ENCODE data around the gene MYO16. TPM values are rescaled to one million over a fixed set of nuclear protein-coding genes. Genes with fewer than 3 reads are reported as not detected.
A peak's percentile ranks its signal among the peaks of the same experiment; 100 is the strongest.

The MYO16 gene
- total RNA-seq, 1 experiment from 2014 or later, result not detected

DNA sequence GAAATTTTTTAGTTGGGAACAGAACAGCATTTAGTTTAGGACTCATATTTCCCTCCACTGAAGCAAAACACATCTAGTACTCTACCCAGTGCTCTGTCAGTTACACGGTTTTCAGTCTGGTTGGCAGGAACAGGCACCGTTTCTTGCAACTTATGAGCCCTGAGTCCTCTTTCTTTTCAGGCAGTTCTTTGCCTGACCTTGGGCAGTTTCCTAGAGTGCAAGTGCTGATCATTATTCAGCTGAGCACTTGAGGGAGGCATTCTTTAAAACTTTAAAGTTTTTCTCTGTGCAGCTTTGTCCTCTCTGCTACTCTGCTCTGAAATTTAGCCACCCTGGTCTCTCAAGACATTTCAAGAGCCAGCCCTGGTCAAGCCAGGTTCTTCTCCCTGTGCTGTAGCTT, 96.1 kb downstream of the MYO16 start:
- peak; percentile 10 for DNase-seq (ENCODE audit: low spot score)
- in situ Hi-C loops (cut with HindIII; ENCODE audit: low sequenced_read_pairs), result no loop called here

DNA sequence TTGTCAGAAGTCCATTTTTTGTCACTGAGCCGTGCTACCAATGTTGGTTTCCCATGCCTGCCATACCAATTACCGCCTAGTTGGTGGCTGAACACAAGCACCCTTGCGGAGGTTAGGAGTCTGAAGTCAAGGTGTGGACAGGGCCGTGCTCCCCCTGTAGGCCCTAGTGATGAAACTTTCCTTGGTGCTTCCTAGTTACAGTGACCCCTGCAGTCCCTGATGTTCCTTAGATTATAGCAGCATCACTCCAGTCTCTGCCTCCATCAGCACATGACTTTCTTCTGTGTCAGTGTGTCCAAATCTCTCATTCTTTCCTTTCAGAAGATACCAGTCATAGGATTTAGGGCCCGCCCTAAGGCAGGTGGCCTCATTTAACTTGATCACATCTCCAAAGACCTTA, 99.0 kb downstream of the MYO16 start:
- in situ Hi-C loops (cut with HindIII; ENCODE audit: low sequenced_read_pairs), result no loop called here
- no peak for DNase-seq (ENCODE audit: low spot score)

DNA sequence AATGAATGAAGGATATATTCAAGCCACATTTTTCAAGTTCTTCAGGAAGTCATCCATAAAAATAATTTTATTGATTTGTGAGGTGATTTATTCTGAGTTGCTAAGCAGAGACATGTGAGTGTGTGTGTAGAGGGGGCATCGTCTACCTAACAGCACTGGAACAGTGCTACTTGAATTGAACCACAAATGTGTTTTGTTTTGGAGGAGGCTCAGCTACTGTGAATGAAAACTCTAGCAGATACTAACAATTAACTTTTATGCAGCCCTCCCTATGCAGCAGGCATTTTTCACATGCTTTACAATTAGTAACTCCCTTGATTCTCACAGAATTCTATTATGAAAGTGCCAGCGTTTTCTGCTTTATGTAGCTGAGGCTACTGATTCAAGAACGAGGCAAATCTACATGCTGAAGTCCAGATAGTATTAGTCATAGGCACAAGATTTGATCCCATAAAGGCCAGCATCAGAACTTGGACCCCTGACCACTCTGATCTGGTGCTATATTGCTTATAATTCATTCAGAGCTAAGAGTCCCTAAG, 103.7 kb downstream of the MYO16 start:
- in situ Hi-C loops (cut with HindIII; ENCODE audit: low sequenced_read_pairs), result no loop called here

DNA sequence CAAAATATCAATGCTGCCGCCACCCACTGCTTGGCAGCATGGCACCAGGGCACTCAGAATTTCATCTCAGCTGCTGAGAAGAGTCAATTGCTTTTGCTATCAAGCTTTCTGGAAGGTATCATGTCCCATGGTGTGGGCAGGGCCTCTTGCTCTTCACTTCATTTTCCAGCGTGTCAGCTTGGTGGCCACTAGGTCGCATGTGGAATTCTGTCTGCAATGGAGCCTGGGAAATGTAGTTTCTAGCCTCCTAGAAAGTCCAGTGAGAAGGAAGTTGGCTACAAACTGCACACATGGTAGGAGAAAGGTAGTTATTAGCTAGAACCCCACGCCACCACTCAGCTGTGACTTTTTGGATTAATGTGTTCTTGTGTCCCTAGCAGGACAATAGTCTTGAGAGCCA, 105.3 kb downstream of the MYO16 start:
- in situ Hi-C loops (cut with HindIII; ENCODE audit: low sequenced_read_pairs), result no loop called here
- DNase-seq (ENCODE audit: low spot score), result no peak

More for the DNA sequence above, 103.7 kb downstream of the MYO16 start:
- DNase-seq (ENCODE audit: low spot score), result no peak

DNA sequence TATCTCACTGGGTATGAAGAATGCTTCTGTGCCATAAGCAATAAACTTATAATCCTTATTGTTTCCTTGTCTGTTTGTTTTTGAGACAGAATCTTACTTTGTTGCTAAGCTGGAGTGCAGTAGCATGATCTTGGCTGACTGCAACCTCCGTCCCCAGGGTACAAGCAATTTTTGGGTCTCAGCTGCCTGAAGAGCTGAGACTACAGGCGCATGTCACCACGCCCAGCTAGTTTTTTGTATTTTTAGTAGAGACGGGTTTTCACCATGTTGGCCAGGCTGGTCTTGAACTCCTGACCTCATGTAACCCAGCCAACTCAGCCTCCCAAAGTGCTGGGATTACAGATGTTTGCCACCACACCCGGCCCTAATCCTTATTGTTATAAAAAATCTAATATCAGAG, 112.5 kb downstream of the MYO16 start:
- in situ Hi-C loops (cut with HindIII; ENCODE audit: low sequenced_read_pairs), result no loop called here
- no peak for DNase-seq (ENCODE audit: low spot score)

DNA sequence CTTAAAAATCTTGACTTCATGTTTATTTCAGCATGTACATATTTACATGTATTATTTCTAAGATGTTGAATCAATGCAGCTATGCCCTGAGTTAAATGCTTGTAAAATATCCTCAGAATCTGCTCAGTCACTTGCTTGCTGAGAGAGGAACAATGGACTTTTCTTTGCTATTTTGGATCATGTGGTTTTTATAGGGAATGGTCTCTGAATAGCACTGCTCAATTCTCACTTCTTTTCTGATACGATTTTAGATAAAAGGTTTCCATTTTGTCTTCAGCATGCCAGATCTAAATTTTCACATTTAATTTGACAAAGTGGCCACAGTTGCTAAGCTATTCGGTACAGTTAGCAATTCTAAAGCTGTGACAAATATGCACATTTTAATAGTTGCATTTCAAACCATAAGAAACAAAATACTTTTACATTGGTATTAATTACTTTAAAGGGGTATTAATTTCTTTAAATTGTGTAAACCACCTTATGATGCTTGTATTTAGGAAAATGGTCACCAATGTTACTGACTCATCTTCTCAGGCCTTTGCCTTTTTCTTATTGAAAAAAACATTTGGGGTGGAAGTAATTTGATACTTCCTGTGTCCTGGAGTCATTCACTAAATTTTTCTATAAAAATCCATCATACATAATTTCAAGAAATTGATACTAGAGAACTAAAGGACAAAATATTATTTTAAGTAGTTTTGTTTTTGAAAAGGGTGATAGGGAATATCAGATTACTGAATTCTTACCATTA, 113.5 kb downstream of the MYO16 start:
- in situ Hi-C loops (cut with HindIII; ENCODE audit: low sequenced_read_pairs), result no loop called here
- DNase-seq (ENCODE audit: low spot score), result no peak

DNA sequence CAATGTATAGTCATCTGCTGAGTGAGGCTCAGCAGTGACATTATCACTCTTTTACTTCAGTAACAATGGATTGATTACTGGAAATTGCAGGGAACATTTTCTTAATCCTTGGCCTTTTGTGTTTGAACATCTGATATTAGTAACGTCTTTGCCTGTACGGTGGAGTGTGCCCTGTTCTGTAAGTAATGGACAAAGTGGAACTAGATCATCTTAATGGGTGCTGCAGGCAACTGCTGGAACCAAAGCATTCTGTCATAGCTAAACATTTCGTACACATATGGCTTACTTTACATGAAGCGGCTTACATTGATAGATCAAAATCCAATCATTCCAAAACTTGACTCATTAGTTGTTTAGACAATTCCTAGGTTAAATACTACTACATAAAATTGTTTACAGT, 114.1 kb downstream of the MYO16 start:
- in situ Hi-C loops (cut with HindIII; ENCODE audit: low sequenced_read_pairs), result no loop called here
- no peak for DNase-seq (ENCODE audit: low spot score)

DNA sequence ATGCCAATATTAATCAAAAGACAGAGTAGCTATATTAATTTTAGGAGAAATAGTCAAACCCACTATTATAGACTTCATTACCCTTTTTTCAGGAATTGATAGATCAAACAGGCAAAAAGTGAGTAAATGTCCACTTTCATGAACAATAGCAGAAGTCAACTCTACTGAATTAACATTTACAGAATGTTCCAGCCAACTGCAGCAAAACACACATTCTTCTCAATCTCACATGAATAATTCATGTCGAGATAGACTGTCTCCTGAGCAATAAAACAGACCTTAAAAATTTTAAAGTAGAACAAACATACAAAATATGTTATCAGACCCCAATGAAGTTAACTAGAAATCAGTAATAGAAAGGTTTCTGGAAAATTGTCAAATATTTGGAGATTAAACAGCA, 118.4 kb downstream of the MYO16 start:
- no peak for DNase-seq (ENCODE audit: low spot score)
- in situ Hi-C loops (cut with HindIII; ENCODE audit: low sequenced_read_pairs), result no loop called here

DNA sequence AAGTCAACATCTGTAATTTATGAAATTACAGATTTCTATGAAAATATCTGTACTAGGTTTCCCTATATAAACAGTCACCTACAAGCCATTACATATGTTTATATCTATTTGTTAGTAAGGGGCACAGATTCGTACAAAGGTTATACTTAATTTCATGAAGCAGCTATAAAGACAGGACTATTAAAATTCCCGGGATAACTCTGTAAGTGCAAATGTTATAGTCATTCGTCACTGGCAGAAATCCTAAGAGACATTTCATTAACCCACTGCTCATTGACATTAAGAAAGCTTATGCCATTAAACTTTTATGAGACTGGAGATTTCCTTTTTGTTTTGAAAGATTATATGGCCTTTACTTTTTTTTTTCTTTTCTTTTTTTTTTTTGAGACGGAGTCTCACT, 122.9 kb downstream of the MYO16 start:
- in situ Hi-C loops (cut with HindIII; ENCODE audit: low sequenced_read_pairs), result no loop called here
- DNase-seq (ENCODE audit: low spot score), result no peak

DNA sequence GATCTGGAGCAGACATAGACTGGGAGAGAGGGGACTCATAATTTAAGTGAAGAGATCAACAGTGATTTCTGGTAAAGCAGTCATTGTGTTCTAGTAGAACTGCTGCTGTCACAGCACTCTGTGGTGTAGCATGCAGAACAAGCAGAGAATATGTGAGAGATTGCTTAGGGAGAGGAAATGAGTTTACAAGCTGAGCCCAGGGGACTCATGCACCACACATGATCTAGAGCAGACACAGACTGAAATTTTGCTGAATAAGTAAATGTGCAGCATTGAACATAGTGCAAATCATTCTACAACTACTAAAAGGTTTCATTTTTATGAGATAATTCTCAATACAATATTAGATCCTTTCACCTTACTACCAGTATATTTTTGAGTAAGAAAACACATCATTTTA, 125.7 kb downstream of the MYO16 start:
- DNase-seq (ENCODE audit: low spot score), result no peak
- in situ Hi-C loops (cut with HindIII; ENCODE audit: low sequenced_read_pairs), result no loop called here

DNA sequence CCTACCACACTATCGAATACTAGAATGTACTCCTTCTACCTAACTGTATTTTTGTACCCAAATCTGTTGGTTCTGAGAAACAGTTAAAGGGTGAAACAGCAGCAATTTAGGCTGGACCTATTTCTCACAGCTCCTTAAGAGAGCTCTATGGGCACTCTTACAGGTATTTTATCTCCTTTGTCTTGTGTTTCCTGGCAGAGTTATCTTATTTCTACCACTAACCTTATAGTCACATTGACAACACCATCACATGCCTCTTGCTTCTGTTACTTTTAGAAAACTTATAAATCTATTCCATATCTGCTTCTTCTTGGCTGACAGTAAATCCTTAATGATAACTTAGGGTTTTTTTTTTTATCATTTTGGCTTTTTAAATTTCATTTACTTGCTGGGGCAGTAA, 130.7 kb downstream of the MYO16 start:
- no peak for DNase-seq (ENCODE audit: low spot score)
- in situ Hi-C loops (cut with HindIII; ENCODE audit: low sequenced_read_pairs), result no loop called here

DNA sequence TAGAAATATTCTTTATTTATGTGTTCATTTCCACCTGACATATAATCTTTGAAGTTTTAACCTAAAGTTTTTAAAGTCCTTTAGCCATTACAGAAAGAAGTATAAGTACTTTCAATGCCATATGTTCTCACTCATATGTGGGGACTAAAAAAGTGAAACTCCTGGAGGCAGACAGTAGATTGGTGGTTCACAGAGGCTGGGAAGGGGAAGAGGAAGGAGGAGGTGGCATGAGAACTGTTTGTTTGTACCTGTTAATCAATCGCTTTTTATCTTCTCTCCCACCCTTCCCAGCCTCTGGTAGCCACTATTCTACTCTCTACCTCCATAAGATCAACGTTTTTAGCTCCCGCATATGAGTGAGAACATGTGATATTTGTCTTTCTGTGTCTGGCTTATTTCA, 131.1 kb downstream of the MYO16 start:
- in situ Hi-C loops (cut with HindIII; ENCODE audit: low sequenced_read_pairs), result no loop called here
- DNase-seq (ENCODE audit: low spot score), result no peak

DNA sequence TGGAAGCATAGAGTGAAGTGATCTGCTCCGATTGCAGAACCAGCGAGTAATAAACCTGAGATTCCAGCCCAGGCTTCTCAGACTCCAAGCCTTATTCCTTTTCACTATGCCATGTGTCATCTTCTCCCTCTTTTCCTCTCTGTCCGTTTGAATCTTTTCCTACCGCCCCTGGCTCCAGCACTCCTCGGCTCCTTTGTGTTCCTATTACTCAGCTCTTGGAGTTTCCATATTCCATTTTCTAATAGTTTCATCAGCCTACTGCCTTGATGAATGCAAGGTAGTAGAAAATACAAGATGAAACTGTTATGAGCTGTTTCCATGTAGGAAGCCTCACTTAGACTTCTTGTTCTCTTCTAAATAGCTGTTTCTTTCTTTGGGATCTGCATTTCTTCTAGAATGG, 138.6 kb downstream of the MYO16 start:
- DNase-seq (ENCODE audit: low spot score), result no peak
- in situ Hi-C loops (cut with HindIII; ENCODE audit: low sequenced_read_pairs), result no loop called here

DNA sequence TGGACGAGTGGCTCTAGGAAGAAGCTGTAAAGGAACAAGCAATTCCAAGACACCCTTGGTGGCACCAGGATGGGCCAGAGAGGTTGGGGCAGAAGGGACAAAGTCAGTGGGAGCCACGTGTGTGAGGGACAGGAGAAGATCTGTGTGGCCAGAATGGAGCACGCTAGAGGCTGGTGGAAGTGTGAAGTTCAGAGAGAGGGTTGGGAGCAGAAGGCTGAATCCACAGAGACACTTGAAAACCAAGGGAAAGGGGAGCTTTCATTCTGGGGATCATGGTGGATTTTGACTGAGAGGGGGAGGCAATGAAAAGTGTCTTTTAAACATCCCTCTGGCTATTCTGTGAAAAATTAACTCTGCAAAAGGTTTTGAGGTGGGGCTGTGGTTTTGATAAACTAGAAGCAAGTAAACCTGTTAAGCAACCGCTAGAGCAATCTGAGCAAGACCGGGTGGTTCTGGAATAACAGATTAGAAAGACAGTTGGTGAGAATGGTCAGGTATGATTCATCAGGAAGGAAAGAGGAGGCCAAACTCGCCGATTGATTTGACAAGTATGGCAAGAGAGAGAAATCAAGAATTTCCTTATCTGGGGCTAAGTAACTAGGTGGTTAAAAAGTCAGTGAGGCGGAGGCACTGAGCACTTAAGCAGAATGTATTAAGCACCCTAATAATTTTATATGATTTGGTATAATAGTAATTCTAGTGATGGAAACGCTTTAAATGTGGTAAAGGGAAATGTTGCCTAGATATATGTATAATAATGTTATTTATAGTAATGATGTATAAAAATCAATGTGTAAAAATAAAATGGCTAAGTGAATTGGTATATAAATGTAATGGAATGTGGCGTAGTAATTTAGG, 140.0 kb downstream of the MYO16 start:
- in situ Hi-C loops (cut with HindIII; ENCODE audit: low sequenced_read_pairs), result no loop called here
- no peak for DNase-seq (ENCODE audit: low spot score)

DNA sequence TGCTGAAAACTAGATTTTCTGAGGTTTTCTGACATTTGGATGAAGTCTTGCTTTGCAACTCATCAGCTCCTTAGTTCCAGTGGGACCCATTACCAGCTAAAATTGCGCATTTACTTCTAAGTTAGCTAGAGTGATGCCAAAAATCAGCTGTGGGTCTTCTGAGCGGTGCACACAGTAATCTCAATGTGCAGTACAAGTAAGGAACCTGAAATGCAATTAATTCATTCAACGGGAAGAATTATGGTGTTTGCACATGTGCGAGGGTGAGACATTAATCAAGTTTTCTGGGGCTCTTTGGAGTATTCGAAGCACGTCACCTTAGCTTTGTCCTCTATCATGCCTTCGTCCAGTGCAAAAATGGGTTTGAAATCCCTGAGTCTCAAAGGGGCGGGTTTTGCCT, 146.2 kb downstream of the MYO16 start:
- no peak for DNase-seq (ENCODE audit: low spot score)
- in situ Hi-C loops (cut with HindIII; ENCODE audit: low sequenced_read_pairs), result no loop called here

DNA sequence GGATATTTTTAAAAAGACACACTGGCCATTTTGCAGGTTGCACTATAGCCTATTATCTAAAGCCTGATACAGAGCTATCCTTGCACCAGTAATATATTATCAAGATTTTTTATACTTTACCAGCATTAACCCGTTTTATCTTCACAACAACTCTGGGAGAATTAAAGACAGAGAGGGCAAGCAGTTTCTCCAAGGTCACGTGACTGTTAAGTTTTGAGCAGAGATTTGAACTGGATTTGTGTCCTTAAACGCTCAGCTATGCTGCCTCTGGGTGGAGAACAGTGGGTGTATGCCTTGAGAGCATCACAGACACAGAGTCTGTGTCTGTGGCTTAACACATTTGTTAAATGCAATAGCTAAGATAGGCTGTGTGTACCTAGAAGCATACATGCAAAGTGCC, 147.2 kb downstream of the MYO16 start:
- no peak for DNase-seq (ENCODE audit: low spot score)
- in situ Hi-C loops (cut with HindIII; ENCODE audit: low sequenced_read_pairs), result no loop called here

DNA sequence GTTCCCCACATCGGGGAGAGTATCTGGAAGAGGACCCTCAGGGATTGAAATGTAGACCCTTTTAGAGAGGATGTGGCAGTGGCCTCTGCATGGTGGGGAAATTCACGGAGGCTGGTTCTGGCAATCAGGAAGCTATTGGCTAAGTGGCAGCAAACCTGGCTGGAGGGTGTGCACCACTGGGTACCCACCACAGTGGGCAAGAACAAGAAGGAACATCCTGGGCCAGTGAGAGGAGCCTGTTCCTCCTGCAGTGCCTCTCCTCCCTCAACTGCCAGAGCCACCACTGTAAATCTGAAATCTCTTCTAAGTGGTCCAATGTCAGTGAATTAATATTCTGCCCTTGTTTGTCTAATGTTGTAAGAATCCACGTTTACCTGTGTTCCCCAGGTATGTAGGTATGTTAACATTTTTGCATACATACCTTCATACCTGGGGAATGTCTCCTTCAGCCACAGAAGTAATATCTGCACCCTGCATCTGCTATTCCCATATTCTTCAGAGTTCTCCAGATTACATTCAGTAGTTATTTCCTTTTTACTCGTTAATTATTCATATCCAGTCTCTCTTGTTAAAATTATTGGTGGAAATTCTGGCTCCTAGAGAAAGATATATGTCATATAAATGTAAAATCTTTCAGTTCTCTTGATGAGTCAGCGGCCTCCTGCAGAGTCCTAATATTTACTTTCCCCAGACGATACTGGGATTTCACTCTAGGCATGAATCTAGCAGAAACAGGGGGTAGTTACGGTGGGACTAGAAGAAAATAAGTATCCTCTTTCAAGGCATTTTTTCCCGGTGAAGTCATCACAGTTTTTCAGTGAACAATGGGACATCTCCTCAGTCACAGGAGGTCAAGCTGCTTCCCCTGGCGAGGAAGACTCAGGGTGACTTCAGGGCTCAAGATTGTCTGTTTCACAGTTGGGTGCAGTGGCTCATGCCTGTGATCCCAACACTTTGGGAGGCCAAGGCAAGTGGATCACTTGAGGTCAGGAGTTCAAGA, 148.3 kb downstream of the MYO16 start:
- in situ Hi-C loops (cut with HindIII; ENCODE audit: low sequenced_read_pairs), result no loop called here
- no peak for DNase-seq (ENCODE audit: low spot score)

DNA sequence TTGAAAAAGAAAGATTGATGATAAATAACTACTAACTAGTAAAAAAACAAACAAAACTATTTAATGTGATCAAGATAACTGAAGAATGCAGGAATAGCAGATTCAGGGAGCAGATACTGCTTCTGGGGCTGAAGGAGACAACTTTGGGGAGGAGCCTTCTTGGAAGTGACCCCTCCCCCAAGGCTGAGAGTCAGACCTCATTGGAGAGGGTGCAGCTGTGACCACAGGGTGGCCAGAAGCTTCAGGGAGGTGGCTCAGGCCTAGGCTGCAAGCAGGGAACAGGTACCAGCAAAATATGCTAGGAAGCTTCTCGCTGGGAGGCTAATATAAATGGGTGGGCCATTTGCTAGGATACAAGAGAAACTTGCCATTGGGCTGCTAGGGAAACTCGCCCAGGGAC, 149.9 kb downstream of the MYO16 start:
- no peak for DNase-seq (ENCODE audit: low spot score)

DNA sequence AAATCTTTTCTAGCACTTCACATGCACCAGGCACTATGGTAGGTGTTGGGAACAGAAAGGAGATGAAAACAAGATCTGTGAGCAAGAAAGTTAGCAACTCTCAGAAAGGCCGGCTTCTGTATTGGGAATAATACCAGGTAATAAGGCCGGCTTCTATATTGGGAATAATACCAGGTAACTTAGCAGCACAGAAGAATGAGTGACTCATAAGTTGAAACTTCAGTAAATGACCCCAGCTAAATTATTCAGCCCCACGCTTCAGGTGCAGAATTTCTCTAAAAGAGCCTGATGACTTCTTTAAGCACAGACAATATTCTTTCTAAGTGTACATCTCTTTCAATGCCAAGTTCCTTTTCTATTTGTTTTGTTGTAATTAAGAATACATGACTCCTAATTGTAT, 151.3 kb downstream of the MYO16 start:
- no peak for DNase-seq (ENCODE audit: low spot score)
- in situ Hi-C loops (cut with HindIII; ENCODE audit: low sequenced_read_pairs), result no loop called here

More for the DNA sequence above, 149.9 kb downstream of the MYO16 start:
- in situ Hi-C loops (cut with HindIII; ENCODE audit: low sequenced_read_pairs), result no loop called here
